HG02938 (cell line): ENCODE results near the gene SMIM43.
"Not testable (repeated sequence)": the region's sequence is repeated elsewhere in the genome, so short reads cannot be mapped to it uniquely, and the experiment has no call there.

ENCODE experiments used
- ATAC-seq: cut with Tn5 transposase; IDR thresholded peaks from one replicate; pipeline ENCODE4 v1.9.1; 2021; ENCODE audit warnings: mild to moderate bottlenecking, moderate library complexity; ENCODE audit not compliant: unreplicated experiment

Gene SMIM43

GRCh38 chr4:121737846-121738554 lies 27.0 kb downstream of the SMIM43 start:
- no peak for ATAC-seq

- ATAC-seq, result peak; percentile 51
Measured at GRCh38 chr4:121736735-121737351, 28.1 kb downstream of the SMIM43 start.

GRCh38 chr4:121734571-121734970 lies 30.4 kb downstream of the SMIM43 start:
- no peak for ATAC-seq

GRCh38 chr4:121733942-121734341 lies 31.0 kb downstream of the SMIM43 start:
- ATAC-seq, result no peak

- ATAC-seq, result not testable (repeated sequence)
Measured at GRCh38 chr4:121729753-121730152, 35.2 kb downstream of the SMIM43 start.

GRCh38 chr4:121728798-121729226 lies 36.2 kb downstream of the SMIM43 start:
- no peak for ATAC-seq

GRCh38 chr4:121728066-121728465 lies 36.9 kb downstream of the SMIM43 start:
- ATAC-seq, result no peak

GRCh38 chr4:121726642-121727268 lies 38.2 kb downstream of the SMIM43 start:
- ATAC-seq, result peak; percentile 97

- no peak for ATAC-seq
Measured at GRCh38 chr4:121724671-121725070, 40.3 kb downstream of the SMIM43 start.

GRCh38 chr4:121721700-121722099 lies 43.3 kb downstream of the SMIM43 start:
- ATAC-seq, result no peak

GRCh38 chr4:121720109-121720508 lies 44.9 kb downstream of the SMIM43 start:
- no peak for ATAC-seq

- ATAC-seq, result no peak
Measured at GRCh38 chr4:121717680-121718237, 47.2 kb downstream of the SMIM43 start.

- ATAC-seq, result no peak
Measured at GRCh38 chr4:121714548-121714947, 50.4 kb downstream of the SMIM43 start.

GRCh38 chr4:121712783-121713182 lies 52.2 kb downstream of the SMIM43 start:
- no peak for ATAC-seq

GRCh38 chr4:121712001-121712651 lies 52.8 kb downstream of the SMIM43 start:
- no peak for ATAC-seq

- ATAC-seq, result peak; percentile 80
Measured at GRCh38 chr4:121711263-121712000, 53.5 kb downstream of the SMIM43 start.

GRCh38 chr4:121709766-121710405 lies 55.1 kb downstream of the SMIM43 start:
- ATAC-seq, result no peak
